GM12873 (cell line): ENCODE data around the gene TMEM270.

Experiments used
- TF ChIP-seq, protein P1 (sequence below): IDR thresholded peaks from 2 replicates; pipeline ENCODE4 v1.5.1; 2012; ENCODE audit warnings: low read depth, mild to moderate bottlenecking, moderate library complexity, low read length, control low read depth; ENCODE audit not compliant: insufficient read depth; ENCODE audit errors: missing control alignments

Gene TMEM270

GRCh38 chr7:73823257-73823656, 37.7 kb upstream of the TMEM270 start:
- TF ChIP-seq, protein P1, sequence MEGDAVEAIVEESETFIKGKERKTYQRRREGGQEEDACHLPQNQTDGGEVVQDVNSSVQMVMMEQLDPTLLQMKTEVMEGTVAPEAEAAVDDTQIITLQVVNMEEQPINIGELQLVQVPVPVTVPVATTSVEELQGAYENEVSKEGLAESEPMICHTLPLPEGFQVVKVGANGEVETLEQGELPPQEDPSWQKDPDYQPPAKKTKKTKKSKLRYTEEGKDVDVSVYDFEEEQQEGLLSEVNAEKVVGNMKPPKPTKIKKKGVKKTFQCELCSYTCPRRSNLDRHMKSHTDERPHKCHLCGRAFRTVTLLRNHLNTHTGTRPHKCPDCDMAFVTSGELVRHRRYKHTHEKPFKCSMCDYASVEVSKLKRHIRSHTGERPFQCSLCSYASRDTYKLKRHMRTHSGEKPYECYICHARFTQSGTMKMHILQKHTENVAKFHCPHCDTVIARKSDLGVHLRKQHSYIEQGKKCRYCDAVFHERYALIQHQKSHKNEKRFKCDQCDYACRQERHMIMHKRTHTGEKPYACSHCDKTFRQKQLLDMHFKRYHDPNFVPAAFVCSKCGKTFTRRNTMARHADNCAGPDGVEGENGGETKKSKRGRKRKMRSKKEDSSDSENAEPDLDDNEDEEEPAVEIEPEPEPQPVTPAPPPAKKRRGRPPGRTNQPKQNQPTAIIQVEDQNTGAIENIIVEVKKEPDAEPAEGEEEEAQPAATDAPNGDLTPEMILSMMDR = no peak

DNA sequence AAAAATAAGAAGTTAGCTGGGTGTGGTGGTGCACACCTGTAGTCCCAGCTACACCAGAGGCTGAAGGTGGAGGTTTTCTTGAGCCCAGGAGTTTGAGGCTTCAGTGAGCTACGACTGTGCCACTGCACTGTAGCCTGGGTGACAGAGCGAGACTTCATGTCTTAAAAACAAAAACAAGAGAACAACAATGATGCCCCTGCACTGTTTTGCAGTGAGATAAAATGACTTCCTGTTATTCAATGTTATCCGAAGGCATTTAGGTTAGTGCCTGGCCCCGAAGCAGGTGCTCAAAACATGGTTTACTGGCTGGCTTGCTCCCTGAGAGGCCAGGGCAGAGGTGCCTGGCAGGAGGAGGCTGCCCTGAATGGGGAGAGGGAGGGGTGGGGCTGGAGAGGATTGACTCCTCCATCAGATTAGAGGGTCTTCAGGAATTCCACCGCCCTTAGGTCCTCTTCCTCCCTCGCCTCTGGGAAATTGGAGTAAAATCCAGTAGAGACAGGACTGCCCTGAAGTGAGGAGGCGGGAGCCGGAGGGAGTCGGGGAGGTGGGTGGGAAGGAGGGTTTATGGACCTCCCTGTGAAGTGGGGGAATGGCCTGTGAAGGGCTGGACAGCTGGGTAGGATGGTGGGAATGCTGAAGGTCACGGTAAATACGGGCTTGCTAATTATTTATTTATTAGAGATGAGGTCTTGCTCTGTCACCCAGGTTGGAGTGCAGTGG, 36.9 kb upstream of the TMEM270 start:
- TF ChIP-seq, protein P1 = no peak

DNA sequence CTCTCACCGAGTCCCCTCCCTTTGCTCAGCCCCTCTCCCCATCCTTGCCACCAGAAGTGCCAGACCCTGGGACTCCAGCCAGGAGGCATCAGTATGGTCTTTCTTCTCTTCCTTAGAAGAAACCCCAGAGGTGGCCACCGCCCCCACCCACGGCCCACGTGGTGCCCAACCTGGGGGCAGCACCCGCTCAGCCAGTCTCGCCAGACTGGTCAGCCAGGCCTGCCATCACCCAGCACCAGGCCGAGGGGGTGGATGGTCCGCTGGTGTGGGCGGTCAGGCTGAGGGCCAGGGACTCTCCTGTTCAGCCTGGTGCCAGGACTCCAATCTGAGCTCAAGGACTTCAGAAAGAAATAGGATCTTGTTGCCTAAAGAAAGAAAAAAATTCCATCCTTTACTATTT, 36.0 kb upstream of the TMEM270 start:
- TF ChIP-seq, protein P1 = no peak

DNA sequence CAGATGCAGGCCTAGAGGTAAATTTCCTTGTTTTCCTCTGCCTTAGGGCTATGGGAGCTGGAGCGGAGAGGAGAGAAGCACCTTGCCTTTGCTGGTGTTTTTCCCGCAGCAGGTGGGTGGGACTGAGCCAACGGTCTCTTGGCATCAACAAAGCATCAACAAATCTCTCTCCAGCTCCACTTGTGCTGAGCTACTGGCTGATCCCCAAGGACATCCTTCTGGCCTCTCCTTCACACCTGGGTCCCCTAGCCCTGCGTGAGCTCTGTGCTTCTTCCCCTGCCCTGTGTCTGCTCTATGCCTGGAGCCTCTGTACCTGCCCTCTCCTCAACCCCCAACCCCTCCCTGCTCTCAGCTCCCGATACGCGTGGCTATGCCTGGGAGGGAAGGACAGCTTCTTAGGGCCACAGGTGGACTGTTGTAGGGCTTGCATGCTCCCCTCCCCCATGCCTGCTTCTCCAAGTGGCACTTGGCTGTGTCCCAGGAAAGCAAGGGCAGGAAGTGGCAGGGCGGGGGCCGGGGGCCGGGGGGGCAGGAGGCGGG, 33.3 kb upstream of the TMEM270 start:
- TF ChIP-seq, protein P1 = no peak

- TF ChIP-seq, protein P1 = no peak
These were observed 32.7 kb upstream of the TMEM270 start for GRCh38 chr7:73828107-73828803.

DNA sequence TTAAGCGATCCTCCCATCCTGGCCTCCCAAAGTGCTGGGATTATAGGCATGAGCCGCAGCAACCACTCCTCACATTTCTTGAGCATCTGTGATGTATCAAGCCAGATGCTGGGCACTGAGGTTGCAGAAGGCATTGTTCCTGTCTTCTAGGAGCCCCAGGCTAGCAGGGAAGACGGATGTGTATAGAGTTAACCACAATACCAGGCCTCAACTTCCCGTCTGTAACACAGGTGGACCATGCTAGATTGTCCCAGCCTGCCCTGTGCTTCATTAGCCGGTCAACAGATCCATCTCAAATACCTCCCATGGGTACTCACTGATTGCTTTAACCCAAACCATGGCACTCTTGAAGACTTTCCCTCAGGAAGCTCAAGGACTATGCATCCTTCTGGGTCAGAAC, 32.0 kb upstream of the TMEM270 start:
- TF ChIP-seq, protein P1 = no peak

- TF ChIP-seq, protein P1 = no peak
These were observed 31.5 kb upstream of the TMEM270 start for GRCh38 chr7:73829505-73829904.
